Pancreas (tissue), 10 donors: ENCODE results near the gene ZSWIM6. TPM values are rescaled to one million over a fixed set of nuclear protein-coding genes. Genes with fewer than 3 reads are reported as not detected.

Experiments used
- ATAC-seq, 4 donors: fragments of 200-7000 bp; cut with Tn5 transposase; one replicate each; pipeline versions ENCODE4 v1.8.0 to v1.9.1; 2020; ENCODE audit warnings: mild to moderate bottlenecking in 4 of 4, moderate library complexity in 4 of 4
- DNase-seq, 6 donors: peaks; one replicate each; pipeline ENCODE4 v3.0.0-alpha.2; 2020
- FAIRE-seq: peaks from 2 replicates; lab custom pipeline; 2012; peaks lifted over from hg19 to GRCh38; lab: Jason Lieb, UNC
- H3K27ac ChIP-seq, 4 donors: fragments of 200-600 bp; sonication (generic); 1 replicate in 3 of 4; 2 replicates in 1 of 4; pipeline versions ENCODE4 v1.5.0 to v1.8.0; 2020
- H3K27me3 ChIP-seq, 4 donors: fragments of 200-600 bp; one replicate each; pipeline ENCODE4 v1.8.0; 2021
- H3K36me3 ChIP-seq, 3 donors: fragments of 200-600 bp; sonication (generic) in 1 of 3; one replicate each; pipeline versions ENCODE4 v1.5.0 to v1.8.0; 2020 to 2021
- H3K4me1 ChIP-seq, 3 donors: fragments of 200-600 bp; one replicate each; pipeline ENCODE4 v1.8.0; 2021
- H3K4me3 ChIP-seq, 4 donors: fragments of 200-600 bp; sonication (generic) in 2 of 4; one replicate each; pipeline versions ENCODE4 v1.5.0 to v1.8.0; 2020 to 2021
- H3K9me3 ChIP-seq, 4 donors: fragments of 200-600 bp; one replicate each; pipeline ENCODE4 v1.8.0; 2021
- WGBS, 2 donors: extraction: QIAGEN DNeasy Blood & Tissue Kit; methylation state at CpG; one replicate each; pipeline ENCODE4 v1.1.7; 2013; 5-methylcytosine and 5-hydroxymethylcytosine counted together
- intact Hi-C, 3 donors: fragments of 100-400 bp; cut with DNase I; formaldehyde crosslinking; loops; one replicate each; pipeline versions ENCODE4 v1.11.1 to v1.14.2; 2022
- polyA plus RNA-seq, 2 donors: library from polyadenylated mRNA; stranded (reverse); fragments of 200-250 nt; gene quantifications; one replicate each; pipeline ENCODE4 v1.2.3, GENCODE V29; 2013
- total RNA-seq, 6 donors: library from RNA; stranded (reverse); fragmentation: NEBNext Ultra II Directional in 4 of 6; extraction: Animal tissue kit (Norgen Biotek cat#: 25700) in 4 of 6; gene quantifications; one replicate each; pipeline versions ENCODE4 v1.2.1 to v1.2.4, GENCODE V29; 2021 to 2023
- TF ChIP-seq, protein P1 (sequence below), 4 donors: fragments of 200-600 bp; sonication (generic) in 3 of 4; IDR thresholded peaks; one replicate each; pipeline versions ENCODE4 v1.5.0 to v1.8.0; 2021; ENCODE audit warnings: antibody characterized with exemption in 4 of 4
- donor health status: healthy with polysubstance abuse.
- donor health status: DM: no; HTN: no; CAD: no; lungs with moderate emphysema.
- donor health status: DM: no; HTN: no; CAD: no.
- donor health status: control.
- donor health status: control.
- donor health status: Bipolar disorder and iron deficiency.
- donor health status: DM: yes; HTN: yes; CAD: no.
- donor health status: DM: no; HTN: no; CAD: no.
- donor health status: DM: no; HTN: no; CAD: no.
- donor health status: DM: yes; HTN: yes; CAD: no.

ZSWIM6 gene
- total and polyA plus RNA-seq, 8 donors = 3.6 to 12.9 (median 6.2) TPM

DNA sequence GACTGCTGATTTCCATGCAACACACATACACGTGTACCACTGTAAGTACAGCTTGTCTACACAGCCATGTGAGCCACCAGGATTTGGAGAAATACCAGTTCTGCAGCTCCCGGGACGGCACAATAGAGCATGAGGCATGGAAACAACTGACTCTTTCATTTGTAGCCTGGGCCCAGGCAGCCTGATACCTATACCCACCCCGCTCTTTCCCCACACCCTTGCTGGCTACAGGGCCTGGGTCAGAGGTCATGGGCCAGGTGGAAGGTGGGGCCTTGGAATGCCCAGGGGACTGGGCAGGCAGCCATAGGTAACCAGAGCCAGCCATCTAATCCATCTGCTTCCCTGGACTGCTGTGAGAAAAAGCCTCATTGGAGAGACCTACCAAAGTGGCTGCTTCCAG is 39.0 kb upstream of the ZSWIM6 start:
- Histone ChIP-seq H3K9me3 (no peaks in the 10 kb centered on the region), H3K27me3 (no peaks in the 10 kb centered on the region), H3K4me1 (peaks cover 26 to 53% (median 39%) of the 10 kb centered on the region in 3 donors), H3K27ac (peak overlapping the region; percentile 49 to 86 (median 70)), H3K4me3 (no peak overlapping the region), H3K36me3 (no peaks in the 10 kb centered on the region)
- FAIRE-seq (no peak), ATAC-seq (peak; percentile 59 to 82 (median 78)), DNase-seq (peak; percentile 70 to 80 (median 74))
- TF ChIP-seq, protein P1, sequence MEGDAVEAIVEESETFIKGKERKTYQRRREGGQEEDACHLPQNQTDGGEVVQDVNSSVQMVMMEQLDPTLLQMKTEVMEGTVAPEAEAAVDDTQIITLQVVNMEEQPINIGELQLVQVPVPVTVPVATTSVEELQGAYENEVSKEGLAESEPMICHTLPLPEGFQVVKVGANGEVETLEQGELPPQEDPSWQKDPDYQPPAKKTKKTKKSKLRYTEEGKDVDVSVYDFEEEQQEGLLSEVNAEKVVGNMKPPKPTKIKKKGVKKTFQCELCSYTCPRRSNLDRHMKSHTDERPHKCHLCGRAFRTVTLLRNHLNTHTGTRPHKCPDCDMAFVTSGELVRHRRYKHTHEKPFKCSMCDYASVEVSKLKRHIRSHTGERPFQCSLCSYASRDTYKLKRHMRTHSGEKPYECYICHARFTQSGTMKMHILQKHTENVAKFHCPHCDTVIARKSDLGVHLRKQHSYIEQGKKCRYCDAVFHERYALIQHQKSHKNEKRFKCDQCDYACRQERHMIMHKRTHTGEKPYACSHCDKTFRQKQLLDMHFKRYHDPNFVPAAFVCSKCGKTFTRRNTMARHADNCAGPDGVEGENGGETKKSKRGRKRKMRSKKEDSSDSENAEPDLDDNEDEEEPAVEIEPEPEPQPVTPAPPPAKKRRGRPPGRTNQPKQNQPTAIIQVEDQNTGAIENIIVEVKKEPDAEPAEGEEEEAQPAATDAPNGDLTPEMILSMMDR (IDR thresholded peaks at IDR 0.05) = no peak
- 15 to 24% methylated on average over 4 of the region's 4 CpGs for WGBS, 2 donors
- intact Hi-C loops = no loop called here

DNA sequence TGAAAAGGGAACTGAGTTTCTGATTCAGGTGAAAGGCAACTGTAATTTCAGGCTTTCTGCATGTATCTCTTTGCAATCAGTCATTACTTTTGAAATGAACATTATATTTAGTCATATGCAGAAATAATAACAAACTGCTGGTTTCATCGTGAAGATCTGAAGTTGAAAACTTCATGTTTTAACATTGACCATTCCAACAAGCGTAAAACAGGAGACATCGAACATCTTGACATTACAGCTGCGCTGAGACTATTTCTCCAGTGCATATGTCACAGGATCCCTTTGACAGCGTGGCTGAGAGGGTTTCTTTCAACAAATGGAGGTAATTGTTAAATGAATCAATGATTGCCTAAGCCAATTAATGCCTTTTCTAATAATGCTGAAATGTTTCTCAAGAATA is 38.2 kb upstream of the ZSWIM6 start:
- intact Hi-C loops = no loop called here
- Histone ChIP-seq H3K9me3 (no peaks in the 10 kb centered on the region), H3K36me3 (no peaks in the 10 kb centered on the region), H3K27me3 (no peaks in the 10 kb centered on the region), H3K27ac (peak overlapping the region in 3 of 4 donors; percentile 53 to 86 (median 86)), H3K4me1 (peaks cover 26 to 58% (median 39%) of the 10 kb centered on the region in 3 donors), H3K4me3 (no peak overlapping the region)
- no peak for ATAC-seq
- WGBS, 2 donors = 96 to 98% methylated on average over 5 of the region's 5 CpGs
- FAIRE-seq = no peak
- DNase-seq = no peak
- TF ChIP-seq, protein P1 (IDR thresholded peaks at IDR 0.05) = no peak

DNA sequence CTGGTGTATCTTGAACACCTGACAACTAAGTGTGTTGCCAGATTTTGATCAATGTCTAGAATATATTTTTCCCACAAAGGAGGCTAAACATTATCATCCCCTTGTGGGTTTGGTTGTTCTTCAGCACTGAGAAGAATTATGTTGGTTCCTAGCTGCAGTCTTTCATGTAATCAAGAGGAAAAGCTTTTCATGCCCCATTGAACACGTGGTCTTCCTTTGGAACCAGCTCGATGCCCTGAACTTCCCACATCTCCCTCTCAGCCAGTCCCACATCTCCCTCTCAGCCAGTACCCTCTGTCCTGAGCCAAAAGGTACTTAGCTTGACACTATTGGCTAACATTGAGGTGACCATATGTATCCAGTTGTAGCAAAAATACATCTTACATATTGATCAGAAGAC is 36.7 kb upstream of the ZSWIM6 start:
- FAIRE-seq = no peak
- intact Hi-C loops = no loop called here
- H3K4me3 ChIP-seq = no peak overlapping the region
- no peak for ATAC-seq
- H3K36me3 ChIP-seq = no peaks in the 10 kb centered on the region
- H3K27me3 ChIP-seq = no peaks in the 10 kb centered on the region
- TF ChIP-seq, protein P1 (IDR thresholded peaks at IDR 0.05) = no peak
- H3K4me1 ChIP-seq = peaks cover 24 to 54% (median 32%) of the 10 kb centered on the region in 3 donors
- H3K27ac ChIP-seq = no peak overlapping the region
- H3K9me3 ChIP-seq = no peaks in the 10 kb centered on the region
- WGBS, 2 donors = 88 to 93% methylated on average over 2 of the region's 2 CpGs
- DNase-seq = no peak

DNA sequence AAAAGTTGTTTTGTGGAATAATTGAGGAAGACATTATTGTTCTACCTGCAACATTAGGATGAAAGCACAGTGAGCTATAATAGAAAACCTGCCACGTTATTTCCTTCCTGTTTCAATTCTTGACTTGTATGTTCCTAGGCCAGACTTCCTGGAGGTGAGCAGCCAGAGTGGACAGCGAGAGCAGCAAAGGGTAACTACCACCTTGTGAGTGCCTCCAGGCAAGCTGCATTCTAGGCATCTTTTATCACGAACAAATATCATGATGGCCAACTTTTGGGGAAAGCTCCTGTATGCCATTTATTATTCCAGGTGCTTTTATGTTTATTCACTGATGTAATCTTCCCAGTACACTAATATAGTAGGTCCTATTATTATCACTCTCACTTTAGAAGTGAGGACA is 34.0 kb upstream of the ZSWIM6 start:
- DNase-seq = peak in 1 of 6 donors; percentile 27
- no peak for FAIRE-seq
- Histone ChIP-seq H3K36me3 (no peaks in the 10 kb centered on the region), H3K4me1 (peaks cover 5 to 38% (median 12%) of the 10 kb centered on the region in 3 donors), H3K27me3 (no peaks in the 10 kb centered on the region), H3K27ac (peak overlapping the region in 2 of 4 donors; percentile 57 to 62), H3K4me3 (no peak overlapping the region), H3K9me3 (no peaks in the 10 kb centered on the region)
- TF ChIP-seq, protein P1 (IDR thresholded peaks at IDR 0.05) = no peak
- intact Hi-C loops = no loop called here
- ATAC-seq = peak; percentile 22 to 39 (median 31)
- 35 to 37% methylated on average over 3 of the region's 3 CpGs for WGBS, 2 donors

DNA sequence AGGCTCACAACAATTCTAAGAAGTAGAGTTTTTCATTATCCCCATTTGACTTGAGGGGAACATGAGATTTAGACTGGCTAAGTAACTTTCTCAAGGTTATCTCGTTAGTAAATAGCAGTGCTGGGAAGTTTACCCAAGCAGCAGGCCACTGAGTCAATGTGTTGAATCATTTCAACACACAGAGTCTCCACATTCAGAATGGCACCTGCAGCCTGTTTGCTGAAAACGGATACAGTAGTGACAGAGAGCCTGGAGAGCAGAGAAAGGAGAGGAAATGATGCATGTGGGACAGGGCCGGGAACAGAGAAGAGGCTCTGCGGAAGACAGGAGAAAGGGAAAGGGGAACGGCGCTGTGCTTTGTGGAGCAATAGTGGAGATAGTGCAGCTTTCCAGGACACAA is 33.5 kb upstream of the ZSWIM6 start:
- no peak overlapping the region for H3K4me3 ChIP-seq
- H3K36me3 ChIP-seq = no peaks in the 10 kb centered on the region
- peak overlapping the region in 2 of 4 donors; percentile 57 to 62 for H3K27ac ChIP-seq
- no peaks in the 10 kb centered on the region for H3K27me3 ChIP-seq
- H3K9me3 ChIP-seq = no peaks in the 10 kb centered on the region
- ATAC-seq (peak; percentile 66 to 78 (median 76)), DNase-seq (peak in 3 of 6 donors; percentile 38 to 62 (median 54)), FAIRE-seq (no peak)
- TF ChIP-seq, protein P1 (IDR thresholded peaks at IDR 0.05) = no peak
- WGBS, 2 donors = 44 to 48% methylated on average over 6 of the region's 6 CpGs
- H3K4me1 ChIP-seq = peaks cover 5 to 33% (median 7%) of the 10 kb centered on the region in 3 donors
- intact Hi-C loops = no loop called here
